PC-9 (cell line): ENCODE measurements around the gene TNS1.

Experiments used
- CTCF ChIP-seq: fragments of 200-600 bp; sonication (generic); conservative IDR thresholded peaks from 2 replicates; pipeline ENCODE4 v1.6.1; 2017; ENCODE audit warnings: mixed run types, antibody characterized with exemption, mild to moderate bottlenecking, moderate library complexity
- EZH2 ChIP-seq: fragments of 200-600 bp; sonication (generic); IDR thresholded peaks from 2 replicates; pipeline ENCODE4 v1.8.0; 2017; ENCODE audit warnings: antibody characterized with exemption, low read depth

DNA sequence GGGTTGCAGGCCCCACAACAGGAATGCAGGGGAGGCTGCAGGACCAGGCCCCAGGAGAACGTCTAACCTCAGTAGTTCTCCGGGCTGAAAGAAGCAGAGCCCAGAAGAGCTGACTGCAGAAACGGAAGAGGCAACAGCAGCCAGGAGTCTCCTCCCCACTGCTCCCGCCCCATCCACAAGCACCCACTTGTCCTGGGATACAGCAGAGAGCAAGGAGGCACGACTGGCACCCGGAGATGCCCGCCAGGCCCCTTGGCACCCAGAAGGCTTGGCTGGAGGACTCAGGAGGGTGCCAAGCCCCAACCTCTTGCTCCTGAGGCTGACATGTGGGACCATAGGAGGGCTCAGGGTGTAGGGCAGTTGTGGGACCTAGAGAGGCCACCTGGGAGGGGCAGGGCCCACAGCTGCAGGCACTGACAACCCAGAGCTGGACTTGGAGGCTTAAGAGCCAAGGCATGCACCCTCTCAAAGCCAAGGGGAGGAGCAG lies 29.0 kb upstream of the TNS1 start:
- TF ChIP-seq CTCF (no peak), EZH2 (no peak)
